Vein endothelial cell (primary cell): Measurements from ENCODE around the gene SBF2. TPM values are rescaled to one million over a fixed set of nuclear protein-coding genes. Genes with fewer than 3 reads are reported as not detected.

Experiments used
- small RNA-seq: library from RNA; depleted of rRNA; stranded (forward); fragments of <200 nt; gene quantifications from one replicate; pipeline ENCODE3, GENCODE V24; 2012
- total RNA-seq: library from RNA; depleted of rRNA; stranded (reverse); fragments of >200 nt; gene quantifications from 2 replicates; pipeline ENCODE4 v1.2.3, GENCODE V29; 2012

Gene SBF2
- total RNA-seq, result 39.4 and 43.8 TPM in 2 replicates

GRCh38 chr11:10293423-10294289, at the start of gene SBF2:
Gene SBF2 (minus strand): TSS chr11:10294219. CDS start chr11:10294069, 150 bp downstream.

GRCh38 chr11:10304495-10305261, 10.7 kb upstream of the SBF2 start, which contains the start of gene ADM:
Gene ADM (plus strand): TSS chr11:10305073. CDS start chr11:10305701, 628 bp downstream.

Small RNA genes lying within 50 kb of the gene (small RNA-seq; reads per million reads assigned to genes)
- gene AC080023.2 (not detected), gene RNU7-28P (not detected)

Other genes with a start within 250 kb of the SBF2 start
- 130 and 211 TPM in 2 replicates for gene ADM, start 10.9 kb upstream of the SBF2 start, total RNA-seq
- 2.1 and 2.9 TPM in 2 replicates for gene AMPD3, start 161.0 kb upstream of the SBF2 start, total RNA-seq
- gene RNF141, start 247.0 kb upstream of the SBF2 start, total RNA-seq, result 30.4 and 38.0 TPM in 2 replicates